Gastrocnemius medialis (tissue), 4 donors: ENCODE data around the gene PSPN.

Experiments used
- CTCF ChIP-seq, 5 experiments: fragments of 450-650 bp in 3 of 5; fragments of 200-600 bp in 2 of 5; sonication (generic) in 2 of 5; IDR thresholded peaks in 4 of 5; conservative IDR thresholded peaks in 1 of 5; 1 replicate in 4 of 5; 2 replicates in 1 of 5; pipeline ENCODE4 v1.5.1; 2016 to 2019; ENCODE audit warnings: antibody characterized with exemption in 5 of 5, mild to moderate bottlenecking in 3 of 5, moderate library complexity in 3 of 5
- POLR2A ChIP-seq, 2 donors: fragments of 450-650 bp; IDR thresholded peaks; one replicate each; pipeline ENCODE4 v1.6.1; 2017; ENCODE audit warnings: antibody characterized with exemption in 2 of 2, mild to moderate bottlenecking in 2 of 2, moderate library complexity in 2 of 2

GRCh38 chr19:6414793-6415590, 39.3 kb upstream of the PSPN start:
- TF ChIP-seq CTCF (IDR thresholded peaks at IDR 0.05 in 4 of 5, conservative IDR thresholded peaks at IDR 0.05 in 1 of 5) (no peak), POLR2A (IDR thresholded peaks at IDR 0.05) (no peak)
